Epithelial cell of esophagus (primary cell): Measurements from ENCODE around the gene PHACTR1.

Source experiments
- DNase-seq: peaks from one replicate; pipeline ENCODE4 v3.0.0; 2010; ENCODE audit warnings: low read depth
- H3K4me3 ChIP-seq: 2 replicates; pipeline ENCODE4 v1.5.1; 2011; ENCODE audit warnings: mild to moderate bottlenecking, low read length, control low read depth
- CTCF ChIP-seq: IDR thresholded peaks from 2 replicates; pipeline ENCODE4 v1.5.1; 2011; ENCODE audit warnings: low read depth, mild to moderate bottlenecking, low read length, control low read depth, inconsistent platforms; ENCODE audit not compliant: insufficient read depth; ENCODE audit errors: missing control alignments

PHACTR1 gene

GRCh38 chr6:13278991-13279390, 562.4 kb downstream of the PHACTR1 start:
- no peak overlapping the region for H3K4me3 ChIP-seq
- no peak for TF ChIP-seq CTCF
- no peak for DNase-seq

GRCh38 chr6:13280254-13280653, 563.7 kb downstream of the PHACTR1 start:
- no peak overlapping the region for H3K4me3 ChIP-seq
- no peak for TF ChIP-seq CTCF
- DNase-seq, result no peak

- DNase-seq, result no peak
- no peak for TF ChIP-seq CTCF
- H3K4me3 ChIP-seq, result no peak overlapping the region
These were observed 565.1 kb downstream of the PHACTR1 start for GRCh38 chr6:13281686-13282085.

- no peak for DNase-seq
- H3K4me3 ChIP-seq, result no peak overlapping the region
- no peak for TF ChIP-seq CTCF
These were observed 566.0 kb downstream of the PHACTR1 start for GRCh38 chr6:13282393-13283069.

- no peak overlapping the region for H3K4me3 ChIP-seq
- no peak for DNase-seq
- no peak for TF ChIP-seq CTCF
These were observed 566.8 kb downstream of the PHACTR1 start for GRCh38 chr6:13283331-13283730.

- no peak overlapping the region for H3K4me3 ChIP-seq
- TF ChIP-seq CTCF, result no peak
- DNase-seq, result no peak
These were observed 568.1 kb downstream of the PHACTR1 start for GRCh38 chr6:13284646-13285045.

- no peak for TF ChIP-seq CTCF
- no peak for DNase-seq
- no peak overlapping the region for H3K4me3 ChIP-seq
These were observed 569.1 kb downstream of the PHACTR1 start for GRCh38 chr6:13285705-13286104.
